GM19238 (cell line): ENCODE results near the gene PLEKHM2.

Experiments
- DNase-seq: peaks from one replicate; pipeline ENCODE4 v3.0.0; 2011; ENCODE audit warnings: low spot score; ENCODE audit not compliant: insufficient read length

The PLEKHM2 gene

DNA sequence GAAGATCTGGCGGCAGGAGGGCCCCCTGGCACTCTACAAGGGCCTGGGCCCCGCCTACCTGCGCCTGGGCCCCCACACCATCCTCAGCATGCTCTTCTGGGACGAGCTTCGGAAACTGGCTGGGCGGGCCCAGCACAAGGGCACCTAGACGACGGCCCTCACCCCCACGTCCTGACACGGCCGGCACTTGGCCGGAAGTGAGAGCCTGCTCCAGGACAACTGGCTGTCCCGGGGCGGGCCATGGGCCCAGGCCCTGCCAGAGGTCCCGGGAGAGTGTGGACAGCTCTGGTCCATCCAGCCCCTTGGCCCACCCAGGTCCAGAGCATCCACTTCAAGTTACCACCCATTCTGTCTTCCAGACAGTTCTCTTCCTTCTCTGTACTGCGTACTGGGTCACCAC, 55.1 kb downstream of the PLEKHM2 start:
- no peak for DNase-seq

DNA sequence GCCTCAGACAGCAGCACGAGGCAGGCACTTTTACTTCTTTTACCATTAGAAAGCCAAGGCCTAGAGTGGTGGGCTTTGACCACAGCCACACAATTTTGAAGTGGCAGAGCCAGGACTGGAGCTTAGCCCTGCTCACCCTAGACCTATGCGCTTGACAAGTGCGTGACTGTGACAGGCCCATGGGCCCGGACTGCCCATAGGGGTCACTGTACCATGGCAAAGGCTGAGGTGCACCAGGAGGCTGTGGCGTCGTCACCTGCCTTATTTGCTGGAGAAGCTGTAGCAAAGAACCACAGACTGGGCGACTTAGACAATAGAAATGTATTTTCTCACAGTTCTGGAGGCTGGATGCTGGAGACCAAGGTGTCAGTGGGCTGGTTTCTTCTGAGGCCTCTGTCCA, 55.6 kb downstream of the PLEKHM2 start:
- no peak for DNase-seq

DNA sequence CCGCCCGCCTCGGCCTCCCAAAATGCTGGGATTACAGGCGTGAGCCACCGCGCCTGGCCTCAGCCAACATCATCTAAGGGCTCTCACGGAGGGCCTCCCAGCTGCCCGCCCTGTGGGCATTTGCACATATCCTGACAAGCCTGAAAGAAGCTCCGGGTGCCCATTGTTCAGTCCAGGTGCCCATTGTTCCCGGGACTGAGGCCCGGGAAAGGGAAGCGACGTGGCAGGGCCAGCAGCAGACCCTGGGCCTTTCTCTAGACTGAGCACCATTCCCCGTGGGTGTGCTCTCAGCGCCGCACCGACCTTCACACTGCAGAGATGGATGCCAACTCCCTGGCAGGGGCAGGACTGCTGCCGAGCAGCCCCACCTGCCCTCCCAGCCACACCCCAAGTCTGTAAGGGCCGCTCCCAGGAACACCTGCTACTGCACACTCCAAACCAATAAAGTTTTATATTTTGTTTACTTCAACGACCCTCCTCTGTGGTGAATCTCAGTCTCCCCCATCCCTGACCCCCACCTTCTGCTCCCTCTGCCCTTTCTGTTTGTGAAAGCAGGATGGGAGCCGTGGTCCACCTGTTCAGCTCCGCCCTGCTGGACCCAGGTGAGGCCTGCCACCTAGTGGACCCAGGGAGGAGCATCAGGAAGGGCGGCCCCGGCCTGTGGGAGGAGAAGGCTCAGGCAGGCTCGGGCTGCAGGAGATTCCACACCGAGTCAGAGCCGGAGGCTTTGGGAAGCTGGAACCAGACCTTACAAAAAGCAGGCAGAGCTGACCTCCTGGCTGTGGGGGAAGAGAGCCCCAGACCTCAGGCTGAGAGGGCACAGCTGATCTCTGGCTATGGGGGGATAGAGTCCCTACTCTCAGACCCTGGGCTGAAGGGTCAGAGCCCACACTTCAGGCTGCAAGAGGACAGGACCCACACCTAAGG, 57.1 kb downstream of the PLEKHM2 start:
- DNase-seq: peak; percentile 88

DNA sequence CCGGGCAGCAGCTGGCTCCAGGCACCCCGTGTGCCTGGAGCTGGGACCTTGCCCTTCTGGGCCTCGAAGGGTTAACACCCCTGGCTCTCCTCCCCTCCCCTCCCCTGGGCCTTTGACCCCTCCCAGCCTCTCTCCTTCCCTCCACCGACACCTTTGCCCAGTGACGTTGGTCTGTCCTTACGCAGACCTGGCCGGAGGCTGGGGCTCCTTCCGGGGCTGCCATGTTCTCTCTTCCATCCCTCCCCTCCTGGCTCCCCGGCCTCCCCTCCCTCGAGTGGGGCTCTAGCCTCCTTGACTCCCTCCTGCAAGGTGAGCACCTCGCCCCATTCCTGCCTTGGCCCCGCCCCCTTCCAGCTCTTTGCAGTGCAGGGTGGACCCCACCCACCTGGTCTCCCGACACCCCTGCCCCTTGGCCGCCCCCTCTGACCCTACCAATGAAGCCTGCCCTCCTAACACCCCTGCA, 58.2 kb downstream of the PLEKHM2 start, which contains the start of gene TMEM82:
TMEM82 (plus strand) TSS at position 161 of the 463 bp plus-strand sequence; CDS start at position 222, 61 bp downstream.
- DNase-seq: no peak

DNA sequence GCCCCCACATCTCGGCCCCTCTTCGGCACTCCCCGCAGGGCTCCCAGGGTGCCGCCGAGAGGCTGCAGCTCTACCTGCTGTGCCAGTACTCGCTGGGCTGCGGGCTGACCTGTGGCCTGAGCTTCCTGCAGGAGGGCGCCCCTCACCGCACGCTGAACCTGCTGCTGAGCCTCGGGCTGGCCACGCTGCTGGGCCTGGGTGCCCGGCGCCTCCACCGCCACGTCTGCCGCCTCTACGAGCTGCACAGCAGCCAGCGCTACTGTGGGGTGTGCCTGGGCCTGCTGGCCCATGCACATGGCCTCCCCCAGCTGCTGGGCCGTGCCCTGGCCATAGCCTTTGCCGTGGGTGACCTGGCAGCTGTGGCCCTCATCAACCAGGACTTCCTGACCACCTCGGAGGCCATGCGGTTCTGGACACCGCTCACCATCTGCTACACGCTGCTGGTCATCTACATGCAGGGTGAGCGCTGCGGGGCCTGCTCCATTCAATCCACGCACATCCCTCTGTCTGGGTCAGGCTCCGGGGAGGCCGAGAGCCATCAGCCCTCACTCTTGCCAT, 60.1 kb downstream of the PLEKHM2 start:
- DNase-seq: no peak

DNA sequence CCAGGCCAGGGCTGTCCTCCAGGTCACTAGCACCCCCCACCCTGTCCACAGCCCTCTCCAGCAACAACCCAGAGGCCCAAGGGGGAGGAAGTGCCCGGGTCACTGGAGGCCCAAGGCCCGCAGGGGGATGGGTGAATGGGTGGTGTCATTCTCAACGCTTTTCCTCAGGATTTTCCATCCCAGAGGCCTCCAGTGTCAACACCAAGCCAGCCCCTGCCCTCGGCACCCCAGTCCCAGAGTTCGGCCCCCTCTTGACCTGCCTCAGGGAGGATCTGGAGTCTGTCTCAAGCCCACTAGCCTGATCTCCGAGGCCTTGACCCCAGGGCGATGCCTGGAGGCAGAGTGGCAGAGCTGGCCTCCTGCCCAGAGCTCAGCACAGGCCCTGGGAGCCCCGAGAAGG, 63.3 kb downstream of the PLEKHM2 start:
- DNase-seq: no peak

DNA sequence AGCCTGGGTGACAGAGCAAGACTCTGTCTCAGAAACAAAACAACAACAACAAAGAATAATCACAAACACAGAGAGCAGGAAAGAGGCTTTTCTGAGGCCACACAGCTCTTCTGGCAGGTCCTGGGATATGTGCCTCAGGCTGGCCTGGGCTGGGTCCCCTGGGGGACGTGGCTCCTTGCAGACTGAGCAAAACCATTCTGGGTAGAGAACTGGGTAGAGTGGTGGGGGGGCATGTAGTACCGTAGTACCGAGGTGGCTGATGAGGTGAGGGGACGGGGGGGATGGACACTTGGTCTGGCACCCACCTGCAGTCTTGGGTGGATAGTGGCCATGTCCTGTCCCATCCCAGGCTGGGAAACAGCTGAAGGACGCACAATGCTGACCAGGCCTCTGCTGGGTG, 64.1 kb downstream of the PLEKHM2 start:
- DNase-seq: no peak

DNA sequence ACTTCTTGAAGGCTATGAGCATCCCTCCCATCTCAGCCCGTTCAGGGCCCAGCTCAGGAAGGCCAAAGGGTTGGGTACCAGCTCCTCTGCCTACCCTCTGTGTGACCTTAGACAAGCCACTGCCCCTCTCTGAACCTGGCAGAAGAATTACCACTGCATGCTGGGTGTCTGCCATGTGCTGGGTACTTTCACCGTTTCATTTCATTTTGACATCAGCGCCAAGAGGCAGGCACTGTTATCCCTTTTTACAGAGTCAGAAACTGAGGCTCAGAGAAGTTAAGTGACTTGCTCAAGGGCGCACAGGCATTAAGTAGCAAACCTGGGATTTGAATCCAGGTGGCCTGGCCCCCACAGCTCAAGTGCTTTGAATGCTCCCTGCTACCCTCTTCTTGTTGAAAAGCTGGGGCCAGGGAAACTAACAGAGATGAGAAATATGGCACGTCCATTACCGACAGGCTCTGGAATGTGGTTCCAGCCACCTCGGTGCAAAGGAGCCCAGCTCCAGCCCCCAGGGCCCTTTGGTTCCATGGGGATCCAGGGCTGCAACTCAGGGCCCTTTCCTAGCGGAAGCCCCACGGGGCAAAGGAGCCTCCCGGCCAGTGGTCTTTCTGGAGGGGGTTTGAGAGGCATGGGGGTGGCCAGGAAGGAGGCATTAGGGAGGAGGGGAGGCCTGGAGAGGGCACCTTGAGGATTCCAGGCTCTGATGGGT, 64.7 kb downstream of the PLEKHM2 start:
- DNase-seq: no peak

DNA sequence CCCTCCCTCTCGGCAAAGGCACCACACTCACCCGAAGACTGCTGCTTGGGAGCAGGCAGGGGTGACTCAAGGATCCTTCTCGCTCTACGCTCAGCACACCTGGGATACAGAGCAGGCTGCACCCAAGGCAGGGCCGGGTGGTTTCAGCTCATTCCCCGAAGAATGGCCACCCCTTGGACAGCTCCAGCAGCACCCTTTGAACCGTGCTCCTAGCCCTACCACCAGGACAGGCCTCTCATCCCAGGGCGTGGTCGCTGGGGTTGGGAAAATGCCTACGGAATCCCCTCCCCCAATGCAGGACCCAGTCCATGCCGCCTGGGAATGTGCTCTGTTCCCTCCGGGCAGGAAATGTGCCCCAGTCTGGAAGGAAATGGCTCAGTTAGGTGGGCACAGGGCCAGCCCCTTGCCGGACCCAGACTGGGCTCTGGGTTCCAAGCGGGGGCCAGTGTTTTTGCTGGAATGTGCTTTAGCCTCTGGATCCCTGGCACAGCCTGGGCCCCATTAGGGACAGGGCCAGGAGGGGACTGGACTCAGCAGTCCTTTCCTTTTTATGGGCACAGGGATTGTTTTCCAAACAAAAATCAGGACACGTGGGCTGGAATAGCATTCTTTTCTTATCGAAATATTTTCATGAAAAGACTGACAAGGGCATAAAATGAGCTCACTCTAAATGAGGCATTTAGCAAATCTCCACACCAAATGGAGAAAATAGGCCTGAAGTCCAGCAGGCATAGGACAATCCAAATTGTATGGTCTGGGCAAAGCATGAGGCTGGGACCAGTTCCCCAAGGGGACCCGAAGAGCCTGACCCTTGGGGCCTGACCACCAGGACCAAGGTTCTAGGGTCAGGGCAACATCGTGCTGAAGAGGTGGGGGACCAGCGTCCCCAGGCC, 65.5 kb downstream of the PLEKHM2 start:
- DNase-seq: no peak

DNA sequence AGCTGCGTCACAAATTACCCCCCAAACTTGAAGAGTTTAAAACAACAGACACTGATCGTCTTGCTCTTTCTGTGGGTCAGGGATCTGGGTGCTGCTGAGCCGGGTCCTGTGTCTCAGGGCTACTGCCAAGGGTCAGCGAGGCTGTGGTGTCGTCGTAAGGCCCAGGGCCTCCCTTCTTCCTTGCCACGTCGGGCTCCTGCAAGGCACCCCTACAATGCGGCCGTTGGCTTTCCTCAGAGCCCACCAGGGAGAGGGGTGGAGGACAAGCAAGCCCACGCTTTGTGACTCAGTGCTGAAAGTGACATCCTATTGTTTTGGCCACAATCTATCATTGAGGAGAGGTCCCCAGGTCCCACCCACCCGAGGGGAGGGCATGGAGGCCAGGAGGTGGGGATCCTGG, 66.8 kb downstream of the PLEKHM2 start:
- no peak for DNase-seq

DNA sequence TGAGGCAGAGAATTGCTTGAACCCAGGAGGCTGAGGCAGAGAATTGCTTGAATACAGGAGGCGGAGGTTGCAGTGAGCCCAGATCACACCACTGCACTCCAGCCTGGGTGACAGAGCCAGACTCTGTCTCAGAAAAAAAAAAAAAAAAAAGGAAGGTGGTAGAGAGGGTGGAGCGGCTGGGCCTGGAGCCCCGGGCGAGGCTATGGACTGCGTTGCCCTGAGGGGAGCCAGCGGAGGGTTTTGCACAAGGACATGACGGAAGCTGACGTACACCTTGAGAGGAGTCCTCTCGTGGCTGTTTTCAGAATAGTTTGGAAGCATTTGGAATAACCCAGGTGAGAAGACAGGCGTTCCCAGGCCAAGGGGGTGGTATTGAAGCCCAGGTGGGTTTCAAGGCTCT, 67.6 kb downstream of the PLEKHM2 start:
- DNase-seq: no peak

DNA sequence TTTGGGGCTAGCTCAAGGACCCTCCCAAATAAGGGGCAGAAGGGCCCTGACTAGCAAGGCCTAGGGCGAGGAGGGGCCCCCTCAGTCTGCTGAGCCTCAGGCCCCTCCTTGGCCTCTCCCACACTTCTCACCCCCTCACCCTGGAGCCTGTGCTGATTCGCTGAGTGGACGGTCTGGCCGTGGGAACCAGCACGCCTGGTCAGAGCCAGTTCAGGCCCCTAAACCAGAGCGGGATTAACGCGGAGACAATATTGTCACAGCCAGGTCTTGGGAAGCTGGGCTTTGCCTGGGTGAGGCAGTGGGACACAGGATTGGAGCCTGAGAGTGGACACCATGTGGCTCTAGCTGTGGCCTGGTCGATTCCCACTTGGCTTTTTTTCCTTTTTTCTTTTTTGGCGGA, 69.7 kb downstream of the PLEKHM2 start:
- DNase-seq: no peak

DNA sequence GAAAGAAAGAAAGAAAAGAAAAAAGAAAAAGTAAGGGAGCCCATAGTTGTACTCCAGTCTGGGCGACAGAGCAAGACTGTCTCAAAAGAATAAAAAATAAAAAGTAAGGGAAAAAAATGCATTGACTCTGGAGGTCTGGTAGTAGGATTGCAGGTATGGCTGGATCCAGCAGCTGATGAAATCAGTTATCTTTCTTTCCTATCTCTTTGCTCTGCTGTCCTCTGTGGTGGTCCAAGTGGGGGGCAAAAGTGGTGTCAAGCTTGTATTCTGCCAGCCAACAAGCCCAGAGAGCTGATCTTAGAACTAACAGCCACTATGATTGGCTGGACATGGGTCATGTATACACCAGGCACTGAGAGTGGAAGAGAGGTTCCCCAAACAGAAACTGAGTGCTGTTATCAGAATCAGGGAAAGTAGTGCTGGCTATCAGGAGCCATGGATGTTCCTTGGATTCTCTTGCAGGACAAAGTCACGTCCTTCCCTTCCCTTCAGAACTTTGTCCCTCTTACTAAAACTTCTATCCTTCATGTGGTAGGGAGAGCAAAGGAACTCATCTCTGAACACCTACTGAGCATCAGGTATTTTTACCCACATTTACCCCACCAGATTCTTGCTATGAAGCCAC, 71.0 kb downstream of the PLEKHM2 start:
- no peak for DNase-seq

DNA sequence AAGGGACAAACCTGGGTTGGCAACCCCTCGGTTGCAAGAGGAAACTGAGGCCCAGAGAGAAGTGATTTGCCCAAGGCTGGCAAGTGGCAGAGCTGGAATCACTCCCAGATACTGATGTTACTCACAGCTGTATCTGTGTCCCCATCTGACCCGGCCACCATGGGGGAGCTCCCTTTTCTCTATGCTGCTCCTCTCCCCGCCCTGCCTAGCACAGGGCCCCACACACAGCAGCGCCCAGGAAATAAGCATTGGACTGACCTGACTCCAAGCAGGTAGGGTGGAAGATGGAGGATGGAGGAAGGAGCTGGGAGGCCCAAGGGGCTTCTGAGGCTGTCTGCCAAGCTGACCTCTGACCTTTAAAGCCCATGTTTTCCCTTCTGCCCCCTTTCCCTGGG, 71.5 kb downstream of the PLEKHM2 start:
- DNase-seq: no peak

DNA sequence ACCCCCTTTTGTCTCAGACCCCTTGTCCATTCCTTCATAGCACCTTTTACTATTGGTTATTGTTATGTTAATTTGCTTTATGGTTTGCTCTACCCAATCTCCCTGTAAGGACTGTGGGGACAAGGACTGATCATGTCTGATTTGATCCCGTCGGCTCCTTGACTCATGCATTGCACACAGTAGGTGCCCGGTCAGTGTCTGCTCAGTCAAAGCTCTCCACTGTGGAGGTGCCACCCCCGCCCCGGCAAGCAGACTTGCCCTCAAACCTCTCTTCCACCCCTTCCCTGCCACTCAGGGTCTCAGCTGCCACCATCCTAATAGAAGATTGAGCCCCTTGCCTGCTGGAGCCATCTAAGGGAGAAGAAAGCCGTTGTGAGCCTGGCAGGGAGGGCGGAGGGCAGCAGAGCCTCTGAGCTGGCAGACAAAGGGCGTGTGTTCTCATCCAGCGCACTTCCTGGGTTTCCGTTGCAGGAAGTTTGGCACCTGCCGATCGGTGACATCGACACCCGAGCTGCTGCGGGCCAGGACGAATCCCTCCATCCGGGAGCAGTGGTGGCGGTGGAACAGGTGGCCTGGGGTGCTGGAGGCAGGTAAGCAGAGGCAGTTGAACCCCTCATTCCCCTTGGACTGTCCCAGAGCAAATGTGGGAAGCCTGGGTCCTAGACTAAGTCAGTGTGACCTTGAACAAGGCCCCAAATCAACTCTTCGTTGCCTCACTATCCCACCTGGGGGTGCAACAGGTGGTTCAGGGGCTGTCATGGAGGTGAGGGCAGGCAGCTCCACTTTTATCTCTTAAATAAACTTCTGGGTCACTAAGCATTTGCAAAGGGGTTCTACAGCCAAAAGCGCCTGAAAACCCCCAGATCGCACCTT, 72.3 kb downstream of the PLEKHM2 start:
- no peak for DNase-seq

DNA sequence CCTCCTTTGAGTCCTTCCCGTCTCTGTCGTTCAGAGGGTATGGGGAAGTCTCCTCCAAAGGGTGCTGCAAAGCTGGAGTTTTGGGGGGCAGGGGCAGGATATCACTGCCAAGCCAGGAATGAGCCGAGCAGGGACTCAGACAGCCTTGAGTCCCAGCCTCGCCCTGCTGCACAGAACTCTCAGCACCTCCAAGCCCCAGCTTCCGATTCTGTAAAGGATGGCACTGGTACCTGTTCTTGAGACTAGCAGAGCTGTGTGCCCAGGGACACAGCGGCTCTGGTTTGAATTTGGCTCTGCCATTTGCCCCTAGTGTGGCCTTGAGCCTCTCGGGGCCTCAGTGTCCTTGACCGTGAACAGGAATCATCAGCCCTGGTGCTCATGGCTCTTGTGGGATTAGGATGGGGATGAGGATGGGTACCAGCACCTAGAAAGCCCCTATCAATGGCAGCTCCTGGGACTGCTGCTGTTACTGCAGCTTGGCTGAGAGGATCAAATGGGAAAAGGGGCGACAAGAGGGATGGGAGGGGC, 73.0 kb downstream of the PLEKHM2 start:
- DNase-seq: no peak

DNA sequence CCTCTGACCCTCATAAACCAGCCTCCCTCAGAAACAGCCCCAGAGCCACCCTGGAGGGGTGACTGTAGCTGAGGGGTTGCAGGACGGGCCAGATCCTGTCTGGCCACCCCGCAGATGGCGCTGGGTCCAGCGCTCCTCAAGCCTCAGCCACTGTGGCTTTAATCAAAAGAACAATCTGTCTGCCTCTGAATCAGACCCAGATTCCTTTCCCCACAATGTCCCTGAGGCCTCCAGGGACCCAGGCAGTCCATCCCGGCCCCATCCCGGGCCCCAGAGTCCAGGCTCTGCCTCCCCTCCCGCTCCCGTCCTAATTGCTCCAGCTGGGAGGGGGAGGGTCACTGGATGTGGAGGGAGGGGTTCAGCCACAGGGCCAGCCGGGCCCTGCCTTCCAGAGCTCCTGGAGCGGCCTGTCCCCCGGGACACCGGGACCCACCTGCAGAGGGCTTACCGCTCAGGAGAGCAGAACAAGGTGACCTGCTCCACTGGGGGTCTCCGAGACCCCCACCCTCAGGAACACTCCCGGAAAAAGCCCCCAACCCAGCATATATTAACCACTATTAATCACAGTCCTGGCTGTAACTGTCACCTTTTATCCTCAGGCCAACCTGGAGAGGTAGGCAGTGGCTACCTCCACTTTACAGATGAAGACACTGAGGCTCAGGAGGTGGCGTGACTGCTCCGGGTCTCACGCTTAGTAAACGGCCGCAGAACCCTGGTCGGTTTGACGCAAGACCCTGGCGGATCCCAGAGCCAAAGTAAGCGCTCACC, 73.6 kb downstream of the PLEKHM2 start:
- DNase-seq: no peak

DNA sequence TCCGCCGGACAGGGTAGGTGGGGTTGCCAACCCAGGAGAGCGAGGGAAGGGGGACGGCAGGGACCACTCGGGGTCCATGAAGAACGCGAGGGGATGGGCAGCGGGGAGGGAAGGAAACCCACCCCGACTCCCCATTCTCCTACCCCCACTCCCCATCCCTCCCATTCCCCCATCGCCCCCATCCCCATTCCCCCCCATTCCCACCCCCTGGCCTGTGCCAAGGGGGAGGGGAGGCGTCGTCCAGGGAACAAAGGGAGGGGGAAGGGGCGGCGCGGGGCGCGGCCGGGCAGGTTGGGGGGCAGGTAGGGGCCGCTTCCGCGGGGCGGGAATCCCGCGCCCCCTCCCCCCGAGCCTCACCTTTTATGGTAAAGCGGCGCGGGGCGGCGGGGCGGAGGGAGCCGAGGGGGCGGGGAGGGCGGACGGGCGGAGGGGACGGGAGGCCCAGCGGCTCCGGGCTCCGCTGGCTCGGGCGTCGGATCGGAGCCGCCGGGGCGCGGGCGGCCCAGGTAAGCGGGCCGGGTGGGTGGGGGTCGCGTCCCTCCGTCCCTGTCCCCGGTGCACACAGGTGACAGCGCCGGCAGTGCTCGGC, 74.3 kb downstream of the PLEKHM2 start, which contains the start of gene FBLIM1:
FBLIM1 (plus strand) TSS at position 453 of the 589 bp plus-strand sequence. CDS start 6,189 bp downstream, outside the sequence.
- DNase-seq: no peak
